ENCODE measurements around the gene MOB2. TPM values are rescaled to one million over a fixed set of nuclear protein-coding genes. Genes with fewer than 3 reads are reported as not detected.

MOB2 gene
- total and polyA plus RNA-seq, 4 donors: 32.4 to 104 (median 58.5) TPM

DNA sequence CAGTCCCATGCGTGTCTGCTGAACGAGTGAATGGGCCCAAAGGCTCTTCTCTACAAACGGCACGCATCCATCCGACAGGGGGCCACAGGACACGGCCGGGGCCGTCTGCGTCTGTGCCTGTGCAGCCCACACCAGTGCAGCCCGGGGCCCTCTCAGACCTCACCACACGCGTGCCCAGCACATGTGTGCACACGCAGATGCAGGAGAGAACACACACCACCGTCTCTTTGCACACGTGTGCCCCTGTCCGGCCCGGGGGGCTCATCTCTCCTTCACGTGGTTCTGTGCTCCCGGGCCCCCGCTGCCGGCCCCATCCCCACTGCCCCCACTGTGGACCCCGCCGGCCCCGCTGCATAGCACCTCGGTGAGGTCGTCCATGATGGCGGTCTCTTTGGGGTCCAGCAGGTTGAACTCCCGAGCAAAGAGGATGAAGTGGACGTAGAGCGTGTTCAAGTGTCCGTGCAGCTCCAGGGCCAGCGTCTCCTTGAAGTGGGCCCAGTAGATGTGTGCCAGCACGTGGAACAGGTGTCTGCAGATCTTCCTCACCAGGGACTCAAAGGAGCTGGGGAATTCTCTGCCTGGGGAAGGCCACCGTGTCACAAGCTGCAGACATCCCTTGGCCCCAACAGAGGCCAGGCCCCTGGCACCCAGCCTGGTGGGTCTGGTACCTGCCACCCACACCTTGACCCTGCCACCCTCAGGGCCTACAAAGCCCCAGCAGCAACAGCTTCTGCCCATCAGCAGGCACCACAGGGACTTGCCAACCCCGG is 16.5 kb downstream of the MOB2 start:
- peaks cover 6 to 13% of the 10 kb centered on the region in 2 donors for H3K36me3 ChIP-seq (ENCODE audit: control insufficient read depth in 1 of 2, insufficient read depth in 2 of 2, low read length in 1 of 2)
- H3K27me3 ChIP-seq (ENCODE audit: control insufficient read depth in 1 of 2, insufficient read depth in 2 of 2, low read length in 1 of 2): no peaks in the 10 kb centered on the region
- H3K27ac ChIP-seq (ENCODE audit: low read depth in 1 of 2, low read length in 2 of 2): no peak overlapping the region
- H3K4me1 ChIP-seq (ENCODE audit: control insufficient read depth in 1 of 2, insufficient read depth in 2 of 2, low read length in 2 of 2): no peaks in the 10 kb centered on the region
- intact Hi-C loops (cut with DNase I): loop anchor here in 1 of 2 donors (1.0 kb wide), 1 partner anchor 8 kb away; no protein-coding TSS in a partner anchor
- no peaks in the 10 kb centered on the region for H3K9me3 ChIP-seq (ENCODE audit: control insufficient read depth, low read length)
- WGBS, 2 donors: 86 to 87% methylated on average over 33 to 35 of the region's 35 CpGs
- no peak overlapping the region for H3K4me3 ChIP-seq (ENCODE audit: low read length in 2 of 2)
- ATAC-seq (ENCODE audit: low FRiP score) (no peak), DNase-seq (peak; percentile 33 to 75)

DNA sequence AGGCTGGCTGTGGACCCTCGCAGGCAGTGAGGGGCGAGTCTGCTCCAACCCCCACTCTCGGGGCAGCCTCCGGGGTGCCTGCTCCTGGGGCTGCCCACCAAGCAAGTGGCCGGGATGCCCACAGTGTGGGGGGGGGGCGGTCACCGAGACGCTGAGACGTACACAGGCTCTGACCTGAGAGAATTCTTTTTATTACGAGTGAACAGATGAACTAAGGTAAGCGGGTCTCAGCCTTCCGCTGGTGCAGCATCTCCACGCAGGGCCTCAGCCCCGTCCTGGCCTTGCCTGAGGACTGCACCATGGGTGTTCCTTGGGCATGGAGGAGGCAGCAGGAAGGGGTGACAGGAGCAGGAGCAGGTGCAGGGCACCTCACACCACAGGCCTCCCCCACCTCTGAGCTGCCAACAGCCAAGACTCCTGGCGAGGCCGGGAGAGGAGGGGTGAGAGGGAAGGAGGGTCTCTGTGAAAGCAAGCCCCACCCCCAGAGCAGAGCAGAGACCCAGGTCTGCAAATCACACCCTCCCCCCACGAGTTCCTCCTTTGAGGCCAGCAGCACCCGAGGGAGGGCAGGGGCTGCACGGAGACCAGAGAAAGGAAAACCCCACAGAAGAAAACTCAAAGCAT is 17.2 kb downstream of the MOB2 start:
- H3K4me3 ChIP-seq (ENCODE audit: low read length in 2 of 2): no peak overlapping the region
- intact Hi-C loops (cut with DNase I): loop anchor here in 1 of 2 donors (1.0 kb wide), 1 partner anchor 9 kb away; no protein-coding TSS in a partner anchor
- peaks cover 6 to 13% of the 10 kb centered on the region in 2 donors for H3K36me3 ChIP-seq (ENCODE audit: control insufficient read depth in 1 of 2, insufficient read depth in 2 of 2, low read length in 1 of 2)
- no peaks in the 10 kb centered on the region for H3K9me3 ChIP-seq (ENCODE audit: control insufficient read depth, low read length)
- H3K27me3 ChIP-seq (ENCODE audit: control insufficient read depth in 1 of 2, insufficient read depth in 2 of 2, low read length in 1 of 2): no peaks in the 10 kb centered on the region
- ATAC-seq (ENCODE audit: low FRiP score): no peak
- WGBS, 2 donors: 77 to 82% methylated on average over 16 to 19 of the region's 19 CpGs
- no peaks in the 10 kb centered on the region for H3K4me1 ChIP-seq (ENCODE audit: control insufficient read depth in 1 of 2, insufficient read depth in 2 of 2, low read length in 2 of 2)
- no peak overlapping the region for H3K27ac ChIP-seq (ENCODE audit: low read depth in 1 of 2, low read length in 2 of 2)
- DNase-seq: no peak

DNA sequence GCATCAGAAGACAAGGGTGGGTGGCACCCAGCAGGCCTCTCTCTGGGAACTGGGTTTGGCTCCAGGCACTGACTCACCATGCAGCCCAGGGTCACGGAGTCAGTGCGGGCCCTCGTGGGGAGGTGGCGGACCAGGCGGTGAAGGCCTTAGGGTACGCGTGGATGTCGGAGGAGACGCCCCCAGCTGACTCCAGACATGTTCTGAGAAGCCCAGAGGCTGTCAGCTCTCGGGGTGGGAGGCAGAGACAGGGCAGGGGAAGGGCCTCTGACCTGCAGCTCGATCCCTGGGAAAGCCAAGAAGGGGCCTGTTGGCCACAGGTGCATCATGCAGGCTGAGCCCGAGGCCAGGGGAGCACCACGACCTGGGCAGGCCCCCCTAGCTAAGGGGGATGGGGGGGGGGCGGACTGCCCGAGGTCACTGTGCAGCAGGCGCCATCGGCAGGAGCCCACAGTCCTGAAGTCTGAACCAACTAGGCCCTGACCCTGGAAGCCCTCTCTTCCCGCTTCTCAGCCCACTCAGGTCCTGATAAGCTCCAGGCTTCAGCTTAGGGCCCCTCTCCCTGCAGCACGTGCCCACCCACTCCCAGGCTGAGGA is 18.0 kb downstream of the MOB2 start:
- intact Hi-C loops (cut with DNase I): loop anchor here in 1 of 2 donors (1.0 kb wide), 1 partner anchor 10 kb away; no protein-coding TSS in a partner anchor
- 70 to 78% methylated on average over 19 of the region's 19 CpGs for WGBS, 2 donors

DNA sequence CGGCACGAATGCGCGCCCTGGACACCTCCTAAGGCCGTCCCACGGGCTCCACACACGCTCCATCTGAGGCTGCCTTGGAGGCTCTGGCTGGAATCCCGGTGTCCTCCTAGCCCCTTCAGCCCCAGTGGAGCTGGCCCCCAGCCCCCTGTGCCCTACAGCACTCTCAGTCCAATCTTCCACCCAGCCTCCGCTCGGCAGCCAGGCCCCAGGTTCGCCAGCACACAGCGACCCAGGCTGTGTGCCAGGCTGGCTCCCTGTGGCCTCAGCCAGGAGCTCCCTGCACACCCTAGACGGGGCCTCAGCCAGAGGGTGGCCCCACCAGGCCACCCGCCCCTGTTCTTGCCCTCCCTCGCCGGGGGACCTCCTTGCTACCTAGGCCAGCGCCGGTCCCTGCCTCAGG is 18.6 kb downstream of the MOB2 start:
- no peak overlapping the region for H3K27ac ChIP-seq (ENCODE audit: low read depth in 1 of 2, low read length in 2 of 2)
- WGBS, 2 donors: 46 to 84% methylated on average over 17 to 18 of the region's 18 CpGs
- no peaks in the 10 kb centered on the region for H3K9me3 ChIP-seq (ENCODE audit: control insufficient read depth, low read length)
- H3K4me3 ChIP-seq (ENCODE audit: low read length in 2 of 2): no peak overlapping the region
- ATAC-seq (ENCODE audit: low FRiP score): no peak
- H3K4me1 ChIP-seq (ENCODE audit: control insufficient read depth in 1 of 2, insufficient read depth in 2 of 2, low read length in 2 of 2): no peaks in the 10 kb centered on the region
- no peaks in the 10 kb centered on the region for H3K27me3 ChIP-seq (ENCODE audit: control insufficient read depth in 1 of 2, insufficient read depth in 2 of 2, low read length in 1 of 2)
- no peak for DNase-seq
- intact Hi-C loops (cut with DNase I): no loop called here
- H3K36me3 ChIP-seq (ENCODE audit: control insufficient read depth in 1 of 2, insufficient read depth in 2 of 2, low read length in 1 of 2): peaks cover 6 to 8% of the 10 kb centered on the region in 2 donors

More for the DNA sequence above, 18.0 kb downstream of the MOB2 start:
- no peaks in the 10 kb centered on the region for H3K27me3 ChIP-seq (ENCODE audit: control insufficient read depth in 1 of 2, insufficient read depth in 2 of 2, low read length in 1 of 2)
- no peak for ATAC-seq (ENCODE audit: low FRiP score)
- no peaks in the 10 kb centered on the region for H3K4me1 ChIP-seq (ENCODE audit: control insufficient read depth in 1 of 2, insufficient read depth in 2 of 2, low read length in 2 of 2)
- no peak for DNase-seq
- no peaks in the 10 kb centered on the region for H3K9me3 ChIP-seq (ENCODE audit: control insufficient read depth, low read length)
- no peak overlapping the region for H3K4me3 ChIP-seq (ENCODE audit: low read length in 2 of 2)
- H3K36me3 ChIP-seq (ENCODE audit: control insufficient read depth in 1 of 2, insufficient read depth in 2 of 2, low read length in 1 of 2): peaks cover 6 to 11% of the 10 kb centered on the region in 2 donors
- H3K27ac ChIP-seq (ENCODE audit: low read depth in 1 of 2, low read length in 2 of 2): no peak overlapping the region

DNA sequence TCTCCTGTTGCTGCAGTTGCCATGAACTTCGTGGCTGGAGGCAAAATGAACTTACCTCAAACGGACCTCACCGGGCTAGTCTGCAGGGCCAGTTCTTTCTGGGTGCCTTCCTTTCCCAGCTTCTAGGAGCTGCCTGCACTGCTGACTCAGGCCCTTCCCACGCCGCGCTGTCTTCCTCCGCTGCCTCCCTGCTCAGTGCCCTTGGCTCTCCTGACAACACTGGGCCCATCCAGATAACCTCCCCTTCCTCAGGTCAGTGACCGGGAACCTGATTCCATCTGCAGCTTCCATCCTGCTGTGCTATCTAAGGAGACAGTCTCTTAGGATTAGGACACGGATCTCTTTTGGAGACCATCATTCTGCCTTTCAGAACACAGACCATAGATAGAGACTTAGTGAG is 19.3 kb downstream of the MOB2 start:
- no peak overlapping the region for H3K27ac ChIP-seq (ENCODE audit: low read depth in 1 of 2, low read length in 2 of 2)
- H3K4me3 ChIP-seq (ENCODE audit: low read length in 2 of 2): no peak overlapping the region
- intact Hi-C loops (cut with DNase I): no loop called here
- DNase-seq: no peak
- no peaks in the 10 kb centered on the region for H3K27me3 ChIP-seq (ENCODE audit: control insufficient read depth in 1 of 2, insufficient read depth in 2 of 2, low read length in 1 of 2)
- WGBS, 2 donors: 86 to 90% methylated on average over 9 of the region's 9 CpGs
- ATAC-seq (ENCODE audit: low FRiP score): no peak
- H3K9me3 ChIP-seq (ENCODE audit: control insufficient read depth, low read length): no peaks in the 10 kb centered on the region
- no peaks in the 10 kb centered on the region for H3K4me1 ChIP-seq (ENCODE audit: control insufficient read depth in 1 of 2, insufficient read depth in 2 of 2, low read length in 2 of 2)
- H3K36me3 ChIP-seq (ENCODE audit: control insufficient read depth in 1 of 2, insufficient read depth in 2 of 2, low read length in 1 of 2): peaks cover 6 to 8% of the 10 kb centered on the region in 2 donors

DNA sequence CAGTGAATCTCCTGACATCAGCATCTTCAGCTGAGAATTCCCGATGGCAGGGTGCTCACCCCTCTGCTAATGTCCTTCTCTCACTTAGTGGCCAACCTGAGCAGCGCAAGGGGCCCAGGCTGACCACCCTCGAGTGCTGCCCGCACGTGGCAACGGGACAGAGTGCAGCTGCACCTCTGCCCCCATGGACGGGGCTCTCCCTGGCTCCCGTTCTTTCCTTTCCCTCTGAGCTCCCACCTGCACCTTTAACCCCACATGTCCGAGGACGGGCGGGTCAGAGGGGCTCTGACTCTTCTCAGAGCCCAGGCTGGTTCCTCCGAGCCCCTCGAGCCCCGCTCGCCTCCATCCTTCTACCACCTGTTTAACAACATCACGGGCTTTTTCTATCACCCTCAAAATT is 19.8 kb downstream of the MOB2 start:
- Histone ChIP-seq H3K36me3 (ENCODE audit: control insufficient read depth in 1 of 2, insufficient read depth in 2 of 2, low read length in 1 of 2) (peaks cover 6 to 8% of the 10 kb centered on the region in 2 donors), H3K27ac (ENCODE audit: low read depth in 1 of 2, low read length in 2 of 2) (no peak overlapping the region), H3K4me3 (ENCODE audit: low read length in 2 of 2) (no peak overlapping the region), H3K9me3 (ENCODE audit: control insufficient read depth, low read length) (no peaks in the 10 kb centered on the region), H3K27me3 (ENCODE audit: control insufficient read depth in 1 of 2, insufficient read depth in 2 of 2, low read length in 1 of 2) (no peaks in the 10 kb centered on the region), H3K4me1 (ENCODE audit: control insufficient read depth in 1 of 2, insufficient read depth in 2 of 2, low read length in 2 of 2) (no peaks in the 10 kb centered on the region)
- ATAC-seq (ENCODE audit: low FRiP score) (no peak), DNase-seq (no peak)
- 87 to 93% methylated on average over 16 of the region's 16 CpGs for WGBS, 2 donors
- intact Hi-C loops (cut with DNase I): no loop called here

DNA sequence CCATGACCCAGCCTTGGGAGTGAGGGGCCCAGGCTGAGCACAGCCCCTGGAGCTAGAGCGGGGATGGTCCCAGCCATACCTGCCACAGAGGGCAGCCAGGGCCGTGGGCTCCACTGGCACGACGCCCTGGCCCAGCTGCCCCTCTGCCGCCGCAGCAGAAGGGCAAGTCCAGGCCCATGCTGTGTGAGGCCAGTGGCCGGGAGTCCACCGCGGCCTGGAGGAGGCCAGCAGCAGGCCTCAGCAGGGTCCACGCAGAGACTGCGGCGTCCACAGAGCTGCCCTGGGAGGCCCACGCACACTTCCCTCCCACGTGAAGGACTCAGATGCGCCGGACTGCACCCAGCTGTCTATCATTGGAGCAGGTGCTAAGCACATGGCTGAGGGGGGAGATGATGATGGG is 23.5 kb downstream of the MOB2 start:
- intact Hi-C loops (cut with DNase I): no loop called here
- H3K4me3 ChIP-seq (ENCODE audit: low read length in 2 of 2): no peak overlapping the region
- no peaks in the 10 kb centered on the region for H3K36me3 ChIP-seq (ENCODE audit: control insufficient read depth in 1 of 2, insufficient read depth in 2 of 2, low read length in 1 of 2)
- H3K27ac ChIP-seq (ENCODE audit: low read depth in 1 of 2, low read length in 2 of 2): no peak overlapping the region
- ATAC-seq (ENCODE audit: low FRiP score) (no peak), DNase-seq (no peak)
- 88 to 94% methylated on average over 16 of the region's 16 CpGs for WGBS, 2 donors
- no peaks in the 10 kb centered on the region for H3K9me3 ChIP-seq (ENCODE audit: control insufficient read depth, low read length)
- no peaks in the 10 kb centered on the region for H3K27me3 ChIP-seq (ENCODE audit: control insufficient read depth in 1 of 2, insufficient read depth in 2 of 2, low read length in 1 of 2)
- no peaks in the 10 kb centered on the region for H3K4me1 ChIP-seq (ENCODE audit: control insufficient read depth in 1 of 2, insufficient read depth in 2 of 2, low read length in 2 of 2)

DNA sequence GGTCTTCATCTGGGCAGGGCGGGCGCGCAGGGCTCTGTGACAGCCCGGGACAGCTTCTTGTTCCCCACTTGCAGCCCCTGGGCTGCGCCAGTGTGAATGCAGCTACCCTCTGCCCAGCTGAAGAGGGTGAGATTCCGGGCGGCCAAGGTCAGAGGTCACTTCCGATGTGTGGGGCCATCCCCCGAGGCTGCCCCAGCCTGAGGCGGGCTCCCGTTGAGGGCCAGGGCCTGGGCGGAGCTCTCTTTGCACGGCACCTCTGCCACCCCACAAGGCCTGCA is 23.9 kb downstream of the MOB2 start:
- no peak for DNase-seq
- intact Hi-C loops (cut with DNase I): no loop called here
- no peaks in the 10 kb centered on the region for H3K9me3 ChIP-seq (ENCODE audit: control insufficient read depth, low read length)
- ATAC-seq (ENCODE audit: low FRiP score): no peak
- H3K27ac ChIP-seq (ENCODE audit: low read depth in 1 of 2, low read length in 2 of 2): no peak overlapping the region
- no peaks in the 10 kb centered on the region for H3K4me1 ChIP-seq (ENCODE audit: control insufficient read depth in 1 of 2, insufficient read depth in 2 of 2, low read length in 2 of 2)
- no peak overlapping the region for H3K4me3 ChIP-seq (ENCODE audit: low read length in 2 of 2)
- H3K36me3 ChIP-seq (ENCODE audit: control insufficient read depth in 1 of 2, insufficient read depth in 2 of 2, low read length in 1 of 2): no peaks in the 10 kb centered on the region
- no peaks in the 10 kb centered on the region for H3K27me3 ChIP-seq (ENCODE audit: control insufficient read depth in 1 of 2, insufficient read depth in 2 of 2, low read length in 1 of 2)
- WGBS, 2 donors: 86 to 89% methylated on average over 13 of the region's 13 CpGs
